Epithelial cell of alveolus of lung (primary cell): Measurements from ENCODE around the gene BRWD1. TPM values are rescaled to one million over a fixed set of nuclear protein-coding genes. Genes with fewer than 3 reads are reported as not detected.

Experiments used
- total RNA-seq: library from RNA; depleted of rRNA; stranded (reverse); fragments of >200 nt; gene quantifications from 2 replicates; pipeline ENCODE4 v1.2.1, GENCODE V29; 2015

The BRWD1 gene
- total RNA-seq: 17.5 and 30.2 TPM in 2 replicates

GRCh38 chr21:39313571-39314142 is at the start of gene BRWD1:
TSS of gene BRWD1 (minus strand) at chr21:39313632. CDS start at chr21:39313491, 141 bp downstream.

DNA sequence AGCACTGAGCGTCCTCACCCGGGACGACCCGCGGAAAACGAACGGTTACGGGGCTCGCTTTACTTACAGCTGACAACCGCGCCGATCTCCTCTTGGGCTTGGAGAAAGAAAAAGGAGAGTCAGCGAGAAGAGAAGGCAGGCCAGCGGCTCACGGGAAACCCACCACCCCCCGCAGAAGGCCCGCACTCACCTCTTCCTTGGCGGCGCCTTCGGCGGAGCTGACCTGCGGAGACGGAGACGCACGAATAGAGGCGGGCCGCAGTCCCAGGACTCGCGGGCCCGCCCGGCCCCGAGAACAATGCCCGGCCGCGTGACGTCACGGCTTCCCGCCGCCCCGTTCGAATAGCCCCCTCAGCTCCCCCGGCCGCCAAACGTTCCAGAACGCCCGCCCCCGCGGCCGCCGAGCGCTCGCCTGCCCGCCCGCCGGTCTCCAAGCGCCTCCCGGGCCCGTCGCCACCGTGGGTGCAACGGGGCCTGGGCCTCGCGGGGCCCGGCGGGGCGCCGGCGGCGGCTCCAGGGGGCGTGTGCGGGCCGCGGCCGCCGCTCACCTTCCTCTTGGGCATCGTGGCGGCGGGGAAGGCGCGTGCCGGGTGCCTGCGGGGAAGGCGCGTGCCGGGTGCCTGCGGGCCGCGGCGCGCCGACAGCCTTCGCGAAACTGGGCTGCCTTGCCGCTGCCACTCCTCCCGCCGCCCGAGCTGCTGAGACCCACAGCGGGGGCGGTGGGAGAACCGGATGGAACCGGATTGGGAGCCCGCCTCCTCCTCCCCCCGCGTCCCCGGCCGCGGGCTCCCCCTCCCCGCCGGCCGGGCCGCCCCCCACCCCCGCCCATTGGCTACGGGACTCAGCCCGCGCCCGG is 35.2 kb upstream of the BRWD1 start, which contains the start of gene HMGN1:
Gene HMGN1, minus strand, starts transcription at position 734 of the 856 bp plus-strand sequence. Its CDS starts 171 bp downstream, at position 563.

DNA sequence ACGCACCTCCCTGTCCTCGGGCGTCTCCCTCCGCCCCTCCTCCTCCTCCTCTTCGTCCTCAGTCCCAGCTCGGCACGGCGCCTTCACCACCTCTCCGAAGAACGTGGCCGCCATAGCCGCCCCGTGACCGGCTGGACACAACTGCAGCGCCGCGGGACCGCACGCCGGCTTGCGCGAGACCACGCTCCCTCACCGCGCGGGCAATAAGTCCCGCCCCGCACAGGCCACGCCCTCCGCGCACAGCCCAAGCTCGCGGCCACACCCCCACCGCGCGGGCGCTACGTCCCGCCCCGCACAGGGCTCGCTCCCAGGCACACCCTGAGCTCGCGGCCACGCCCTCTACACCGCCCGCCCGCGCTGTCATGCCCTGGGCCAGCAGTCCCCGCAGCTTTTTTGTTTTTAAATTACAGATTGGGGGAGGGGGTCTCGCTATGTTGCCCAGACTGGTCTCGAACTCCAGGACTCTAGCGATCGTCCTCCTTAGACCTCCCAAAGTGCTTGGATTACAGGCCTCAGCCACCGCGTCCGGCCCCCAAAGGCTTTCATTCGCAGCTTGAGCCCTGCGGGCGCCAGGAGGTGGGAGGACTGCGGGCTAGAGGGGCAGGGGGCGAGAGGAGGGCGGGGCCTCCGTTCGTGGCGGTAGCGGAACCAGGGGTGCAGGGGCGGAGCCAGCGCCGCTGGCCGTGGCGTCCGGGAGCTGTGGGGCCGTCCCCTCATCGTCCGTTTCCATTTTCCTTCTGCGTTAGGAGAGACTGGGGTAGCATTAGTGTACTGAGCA is 130.0 kb downstream of the BRWD1 start, which contains the start of gene PSMG1:
Gene PSMG1, minus strand, starts transcription at position 180 of the 778 bp plus-strand sequence. Its CDS starts 66 bp downstream, at position 114.

Other genes starting within 250 kb of the BRWD1 start
- gene PSMG1, start 130.2 kb downstream of the BRWD1 start, total RNA-seq: 16.1 and 43.8 TPM in 2 replicates
- 219 and 222 TPM in 2 replicates for gene HMGN1, start 35.5 kb upstream of the BRWD1 start, total RNA-seq
- gene LCA5L, start 132.1 kb upstream of the BRWD1 start, total RNA-seq: 1.2 and 2.4 TPM in 2 replicates
- 1.2 and 4.3 TPM in 2 replicates for gene SH3BGR, start 138.3 kb upstream of the BRWD1 start, total RNA-seq